Prostate gland (tissue), 2 donors: ENCODE results near the gene ARL2BP.

Experiments used
- POLR2A ChIP-seq: fragments of 450-650 bp; IDR thresholded peaks from one replicate; pipeline ENCODE4 v1.6.1; 2016; ENCODE audit warnings: antibody characterized with exemption, mild to moderate bottlenecking
- TF ChIP-seq, protein P1 (sequence below), 4 experiments: fragments of 200-600 bp in 2 of 4; fragments of 450-650 bp in 2 of 4; sonication (generic) in 2 of 4; IDR thresholded peaks; 1 replicate in 3 of 4; 2 replicates in 1 of 4; pipeline ENCODE4 v1.5.1; 2016 to 2019; ENCODE audit warnings: antibody characterized with exemption in 4 of 4, mild to moderate bottlenecking in 2 of 4, moderate library complexity in 2 of 4

DNA sequence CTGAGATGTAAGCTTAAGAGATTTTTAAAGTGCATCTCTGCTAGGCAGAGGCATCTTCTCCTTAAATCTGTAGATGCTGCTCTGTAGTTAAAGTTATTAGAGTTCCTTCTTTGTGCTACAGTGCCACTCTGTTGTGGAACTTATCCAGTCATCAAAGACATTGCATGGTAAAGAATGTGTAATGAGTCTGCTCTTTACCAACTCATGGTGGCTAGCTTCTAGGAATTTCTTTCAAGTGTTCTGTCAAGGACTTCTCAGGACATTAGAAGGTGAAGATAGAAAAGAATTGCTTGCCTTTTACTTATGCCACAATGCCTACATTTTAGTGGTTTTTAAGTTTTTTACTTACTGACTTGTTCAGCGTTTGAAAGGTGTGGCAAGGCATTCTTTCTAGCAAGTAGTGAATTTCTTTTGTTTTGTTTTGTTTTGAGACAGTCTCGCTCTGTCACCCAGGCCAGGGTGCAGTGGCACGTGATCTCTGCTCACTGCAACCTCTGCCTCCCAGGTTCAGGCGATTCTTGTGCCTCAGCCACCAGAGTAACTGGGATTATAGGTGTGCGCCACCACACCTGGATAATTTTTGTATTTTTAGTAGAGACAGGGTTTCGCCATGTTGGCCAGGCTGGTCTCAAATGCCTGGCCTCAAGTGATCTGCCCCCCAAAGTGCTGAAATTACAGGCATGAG, 20.3 kb upstream of the ARL2BP start:
- TF ChIP-seq POLR2A, result no peak
- TF ChIP-seq, protein P1, sequence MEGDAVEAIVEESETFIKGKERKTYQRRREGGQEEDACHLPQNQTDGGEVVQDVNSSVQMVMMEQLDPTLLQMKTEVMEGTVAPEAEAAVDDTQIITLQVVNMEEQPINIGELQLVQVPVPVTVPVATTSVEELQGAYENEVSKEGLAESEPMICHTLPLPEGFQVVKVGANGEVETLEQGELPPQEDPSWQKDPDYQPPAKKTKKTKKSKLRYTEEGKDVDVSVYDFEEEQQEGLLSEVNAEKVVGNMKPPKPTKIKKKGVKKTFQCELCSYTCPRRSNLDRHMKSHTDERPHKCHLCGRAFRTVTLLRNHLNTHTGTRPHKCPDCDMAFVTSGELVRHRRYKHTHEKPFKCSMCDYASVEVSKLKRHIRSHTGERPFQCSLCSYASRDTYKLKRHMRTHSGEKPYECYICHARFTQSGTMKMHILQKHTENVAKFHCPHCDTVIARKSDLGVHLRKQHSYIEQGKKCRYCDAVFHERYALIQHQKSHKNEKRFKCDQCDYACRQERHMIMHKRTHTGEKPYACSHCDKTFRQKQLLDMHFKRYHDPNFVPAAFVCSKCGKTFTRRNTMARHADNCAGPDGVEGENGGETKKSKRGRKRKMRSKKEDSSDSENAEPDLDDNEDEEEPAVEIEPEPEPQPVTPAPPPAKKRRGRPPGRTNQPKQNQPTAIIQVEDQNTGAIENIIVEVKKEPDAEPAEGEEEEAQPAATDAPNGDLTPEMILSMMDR (IDR thresholded peaks at IDR 0.05), result no peak
